SK-N-SH treated with all-trans-retinoic acid at 6 μM for 48 hours (cell line): ENCODE measurements around the gene B9D1.
A peak's percentile ranks its signal among the peaks of the same experiment; 100 is the strongest.

Experiments
- ATAC-seq: fragments of 200-7000 bp; cut with Tn5 transposase; 3 replicates; pipeline ENCODE4 v1.9.1; 2020; ENCODE audit warnings: mild to moderate bottlenecking, moderate library complexity
- ARNTL ChIP-seq: fragments of 450-650 bp; formaldehyde crosslinking; IDR thresholded peaks from 2 replicates; pipeline ENCODE4 v1.5.0; 2020; ENCODE audit warnings: low read depth, mild to moderate bottlenecking, moderate library complexity, borderline replicate concordance
- BACH2 ChIP-seq: fragments of 250-450 bp; sonication (Bioruptor Pico); IDR thresholded peaks from 2 replicates; pipeline ENCODE4 v1.9.0; 2021; ENCODE audit warnings: mild to moderate bottlenecking, borderline replicate concordance
- CREB5 ChIP-seq: fragments of 250-450 bp; sonication (Bioruptor Pico); IDR thresholded peaks from 2 replicates; pipeline ENCODE4 v1.5.1; 2020; ENCODE audit warnings: low read depth, mild to moderate bottlenecking, moderate library complexity
- ESRRG ChIP-seq: fragments of 250-450 bp; sonication (Bioruptor Pico); IDR thresholded peaks from 2 replicates; pipeline ENCODE4 v1.6.1; 2021; ENCODE audit warnings: mild to moderate bottlenecking
- GLIS3 ChIP-seq: fragments of 250-450 bp; sonication (Bioruptor Pico); IDR thresholded peaks from 2 replicates; pipeline ENCODE4 v1.5.0; 2020; ENCODE audit warnings: mild to moderate bottlenecking, moderate library complexity
- PATZ1 ChIP-seq: fragments of 250-450 bp; sonication (Bioruptor Pico); IDR thresholded peaks from 2 replicates; pipeline ENCODE4 v1.8.0; 2020; ENCODE audit warnings: mild to moderate bottlenecking, moderate library complexity, borderline replicate concordance
- POU6F1 ChIP-seq: fragments of 250-450 bp; sonication (Bioruptor Pico); IDR thresholded peaks from 2 replicates; pipeline ENCODE4 v1.8.0; 2021; ENCODE audit warnings: low read depth, mild to moderate bottlenecking, moderate library complexity, borderline replicate concordance
- PPARA ChIP-seq: fragments of 250-450 bp; sonication (Bioruptor Pico); IDR thresholded peaks from 2 replicates; pipeline ENCODE4 v1.5.0; 2020; ENCODE audit warnings: mild to moderate bottlenecking, borderline replicate concordance
- SNAI2 ChIP-seq: fragments of 250-450 bp; sonication (Bioruptor Pico); IDR thresholded peaks from 2 replicates; pipeline ENCODE4 v1.5.0; 2020; ENCODE audit warnings: mild to moderate bottlenecking, moderate library complexity
- TCF4 ChIP-seq: fragments of 250-450 bp; sonication (Bioruptor Pico); IDR thresholded peaks from 2 replicates; pipeline ENCODE4 v1.8.0; 2021; ENCODE audit warnings: mild to moderate bottlenecking, moderate library complexity, borderline replicate concordance
- TOX ChIP-seq: fragments of 250-450 bp; sonication (Bioruptor Pico); IDR thresholded peaks from 2 replicates; pipeline ENCODE4 v1.8.0; 2021; ENCODE audit warnings: mild to moderate bottlenecking, moderate library complexity, borderline replicate concordance
- TSHZ2 ChIP-seq: fragments of 250-450 bp; sonication (Bioruptor Pico); IDR thresholded peaks from 2 replicates; pipeline ENCODE4 v1.5.0; 2020; ENCODE audit warnings: mild to moderate bottlenecking, moderate library complexity
- ZC3H10 ChIP-seq: fragments of 250-450 bp; sonication (Bioruptor Pico); IDR thresholded peaks from 2 replicates; pipeline ENCODE4 v1.5.1; 2021; ENCODE audit warnings: mild to moderate bottlenecking, moderate library complexity
- ZFP3 ChIP-seq: fragments of 250-450 bp; sonication (Bioruptor Pico); IDR thresholded peaks from 2 replicates; pipeline ENCODE4 v1.5.0; 2020; ENCODE audit warnings: mild to moderate bottlenecking, moderate library complexity
- ZFP30 ChIP-seq: fragments of 450-650 bp; formaldehyde crosslinking; IDR thresholded peaks from 2 replicates; pipeline ENCODE4 v1.5.0; 2022; ENCODE audit warnings: mild to moderate bottlenecking, moderate library complexity
- ZNF565 ChIP-seq: fragments of 450-650 bp; formaldehyde crosslinking; conservative IDR thresholded peaks from 2 replicates; pipeline ENCODE4 v1.5.0; 2020; ENCODE audit warnings: low read depth, mild to moderate bottlenecking, moderate library complexity
- ZNF70 ChIP-seq: fragments of 450-650 bp; formaldehyde crosslinking; IDR thresholded peaks from 2 replicates; pipeline ENCODE4 v1.5.0; 2020; ENCODE audit warnings: mild to moderate bottlenecking, moderate library complexity
- ZNF8 ChIP-seq: fragments of 450-650 bp; formaldehyde crosslinking; IDR thresholded peaks from 2 replicates; pipeline ENCODE4 v1.5.0; 2020; ENCODE audit warnings: mild to moderate bottlenecking, moderate library complexity

The B9D1 gene

DNA sequence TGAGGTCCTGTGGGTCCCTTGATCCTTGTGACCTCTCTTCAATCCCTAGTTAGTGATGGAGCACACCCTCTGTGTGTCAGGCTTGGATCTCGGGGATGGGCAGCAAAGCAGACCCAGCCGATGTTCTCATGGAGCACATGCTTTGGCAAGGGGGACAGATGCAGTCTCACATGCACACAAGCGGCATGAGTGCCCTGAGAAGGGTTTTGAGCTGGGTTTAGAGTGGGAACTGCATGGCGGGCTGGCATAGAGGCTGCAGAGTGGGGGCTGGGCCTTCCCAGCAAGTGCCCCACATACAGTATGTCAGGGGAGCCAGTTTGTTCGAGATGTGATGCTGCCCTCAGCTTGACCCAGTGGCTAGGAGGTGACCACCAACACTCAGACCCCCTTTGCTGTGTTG is 41.6 kb downstream of the B9D1 start:
- TF ChIP-seq ESRRG (CRISPR knock-in tag) (no peak), TCF4 (CRISPR knock-in tag) (no peak), ARNTL (CRISPR knock-in tag) (no peak), GLIS3 (CRISPR knock-in tag) (no peak), PPARA (CRISPR knock-in tag) (no peak)
- TF ChIP-seq, all 23 proteins: peak for 0
- ATAC-seq: no peak

GRCh38 chr17:19319771-19320505 is 42.6 kb downstream of the B9D1 start:
- no peak for ATAC-seq
- no peak for TF ChIP-seq ZNF565
- TF ChIP-seq ZC3H10 (CRISPR knock-in tag): no peak
- TF ChIP-seq ZFP3: no peak
- TF ChIP-seq BACH2 (CRISPR knock-in tag): no peak
- TF ChIP-seq ZFP30 (CRISPR knock-in tag): no peak

- TF ChIP-seq ZNF8 (CRISPR knock-in tag) (no peak), ZFP30 (CRISPR knock-in tag) (no peak), TOX (CRISPR knock-in tag) (no peak), ESRRG (CRISPR knock-in tag) (no peak), TCF4 (CRISPR knock-in tag) (no peak), POU6F1 (CRISPR knock-in tag) (no peak), PATZ1 (CRISPR knock-in tag) (no peak), CREB5 (CRISPR knock-in tag) (no peak), ZNF70 (no peak)
- ATAC-seq: no peak
Measured at GRCh38 chr17:19318611-19319010, 43.9 kb downstream of the B9D1 start.

DNA sequence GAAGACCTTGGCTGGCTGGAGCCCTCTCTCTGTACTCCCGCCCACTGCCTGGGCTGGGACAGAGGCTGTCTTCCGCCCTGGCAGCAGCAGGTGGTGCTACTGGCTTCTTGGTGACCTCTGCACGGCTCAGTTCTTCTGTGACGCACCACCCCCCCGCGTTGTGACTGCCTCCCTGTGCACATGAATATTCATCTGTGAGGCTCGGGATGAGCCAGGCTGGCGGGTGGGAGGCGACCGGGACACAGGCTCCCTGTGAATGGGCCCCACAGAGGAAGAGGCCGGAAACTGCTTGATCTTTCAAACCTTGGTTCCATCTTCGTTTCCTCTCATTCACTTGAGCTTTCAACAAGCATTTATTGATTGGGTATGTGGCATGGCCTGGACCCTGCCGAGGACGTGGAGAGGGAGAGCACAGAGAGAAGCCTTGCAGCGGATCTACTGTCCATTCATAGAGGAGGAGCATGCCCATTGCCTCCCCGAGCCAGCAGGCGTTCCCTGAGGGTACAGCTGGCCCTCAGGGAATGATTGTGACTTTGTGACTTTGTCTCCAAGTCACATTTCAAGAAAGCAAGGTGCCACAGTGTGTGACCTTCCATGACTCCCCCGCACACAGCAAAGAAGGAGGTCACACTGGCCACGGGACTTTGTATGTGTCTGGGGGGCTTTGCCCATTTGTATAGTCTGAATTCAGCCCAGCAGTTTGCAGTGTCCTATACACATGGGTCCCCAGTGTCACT is 45.0 kb downstream of the B9D1 start:
- TF ChIP-seq TSHZ2 (CRISPR knock-in tag) (no peak), SNAI2 (no peak), ZNF565 (no peak), TOX (CRISPR knock-in tag) (no peak), POU6F1 (CRISPR knock-in tag) (no peak), ZFP30 (CRISPR knock-in tag) (no peak)
- peak; percentile 46; the same call in 2 of the 3 replicates for ATAC-seq
